GM18520 (cell line): ENCODE measurements around the gene ME1.
"Not testable (repeated sequence)": the region's sequence is repeated elsewhere in the genome, so short reads cannot be mapped to it uniquely, and the experiment has no call there.

Experiments used
- ATAC-seq: cut with Tn5 transposase; IDR thresholded peaks from one replicate; pipeline ENCODE4 v1.9.1; 2021; ENCODE audit not compliant: unreplicated experiment

Gene ME1

DNA sequence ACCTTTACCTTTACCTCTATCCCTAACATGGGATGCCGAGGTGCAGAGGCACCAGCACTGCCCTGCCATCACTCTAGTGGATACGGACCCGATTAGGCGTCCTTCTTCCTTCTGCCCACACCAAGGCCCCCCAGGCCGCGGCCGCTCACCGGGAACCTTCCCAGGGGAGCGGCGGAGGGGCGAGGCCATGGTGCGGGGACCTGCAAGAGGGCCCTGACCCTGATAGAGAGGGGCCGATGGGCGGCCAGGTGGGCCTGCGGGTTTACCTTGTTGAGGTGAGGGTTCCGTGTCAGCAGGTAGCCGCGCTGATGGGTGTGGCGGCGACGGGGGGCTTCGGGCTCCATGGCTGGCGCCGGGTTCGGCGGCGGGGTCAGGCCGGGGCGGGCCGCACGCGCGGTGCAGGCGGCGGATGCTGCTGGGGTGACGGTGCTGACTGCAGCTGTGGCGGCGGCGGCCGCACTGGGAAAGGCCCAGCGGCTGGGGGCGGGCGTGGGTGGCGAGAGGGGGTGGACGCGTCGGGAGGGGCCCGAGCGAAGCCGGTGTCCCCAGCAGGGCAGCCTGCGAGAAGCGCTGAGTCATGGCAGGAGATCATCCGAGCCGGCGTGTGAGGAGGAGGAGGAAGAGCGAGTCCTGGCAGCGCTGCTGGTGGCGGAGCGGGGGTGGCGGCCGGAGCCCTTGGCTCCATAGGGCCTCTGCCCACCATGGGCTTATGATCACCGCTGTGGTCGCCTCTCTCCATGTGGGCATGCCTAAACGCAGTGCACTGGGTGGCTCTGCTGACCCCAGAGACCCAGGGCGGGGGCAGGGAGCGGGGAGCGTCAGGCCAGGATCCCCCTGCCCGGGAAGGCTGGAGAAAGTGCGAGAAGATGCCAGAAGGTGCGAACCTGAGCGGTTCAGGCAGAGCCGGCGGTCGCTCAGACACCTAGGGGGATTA lies at the start of gene ME1:
TSS of gene ME1 (minus strand) at position 441 of the 934 bp plus-strand sequence. CDS start at position 344, 97 bp downstream.
- ATAC-seq = peak; percentile 54

DNA sequence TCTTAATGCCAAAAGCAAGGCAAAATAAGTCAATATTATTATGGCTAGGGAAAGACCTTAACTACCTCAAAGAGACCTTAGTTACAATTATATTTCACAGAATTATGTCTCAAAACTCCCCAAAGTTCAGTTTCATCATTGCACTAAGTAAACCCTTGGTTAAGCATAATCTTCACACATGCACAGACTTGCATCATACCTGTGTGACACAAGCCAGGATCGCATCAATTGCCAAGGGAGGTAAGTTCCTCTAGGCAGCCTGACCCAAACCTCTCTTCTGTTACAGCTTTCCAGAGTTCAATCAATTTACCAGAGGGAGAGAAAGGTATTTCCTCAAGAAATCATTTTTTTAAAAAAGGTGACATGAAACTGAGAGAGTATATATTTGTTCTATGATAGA lies 49.6 kb upstream of the ME1 start:
- no peak for ATAC-seq

DNA sequence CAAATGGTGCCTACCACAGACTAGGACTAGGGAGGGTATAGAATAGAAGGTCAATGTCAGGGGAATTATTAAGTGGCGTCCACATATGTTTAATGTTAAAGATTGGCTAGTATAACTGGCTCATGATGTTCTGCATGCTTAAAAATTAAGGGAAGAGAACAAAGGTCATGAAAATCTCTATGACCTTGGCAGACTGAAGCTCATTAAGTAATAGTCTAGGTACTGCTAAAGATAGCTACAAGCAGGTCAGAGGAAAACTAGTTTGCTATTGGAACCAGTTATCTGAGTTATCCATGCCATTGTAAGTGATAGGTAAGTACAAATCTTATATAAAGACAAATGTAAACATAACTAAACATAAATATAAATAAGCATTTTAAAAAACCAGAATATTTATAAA lies 48.5 kb upstream of the ME1 start:
- no peak for ATAC-seq

DNA sequence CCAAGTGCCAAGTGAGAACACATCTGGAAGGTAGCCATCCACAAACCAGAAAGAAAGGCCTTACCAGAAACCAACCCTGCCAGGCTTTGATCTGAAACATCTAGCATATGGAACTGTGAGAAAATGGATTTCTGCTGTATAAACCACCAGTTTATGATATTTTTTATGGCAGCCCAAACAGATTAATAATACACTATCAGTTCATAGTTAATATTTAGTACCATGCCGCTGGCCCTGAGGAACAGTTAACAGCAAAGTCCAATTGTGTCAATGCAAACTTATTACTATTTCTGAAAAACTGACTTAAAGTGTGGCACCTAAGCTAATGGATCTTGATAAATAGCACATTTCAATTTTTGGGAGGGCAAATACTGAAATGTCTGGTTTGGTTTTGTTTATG lies 46.1 kb upstream of the ME1 start:
- ATAC-seq = no peak

DNA sequence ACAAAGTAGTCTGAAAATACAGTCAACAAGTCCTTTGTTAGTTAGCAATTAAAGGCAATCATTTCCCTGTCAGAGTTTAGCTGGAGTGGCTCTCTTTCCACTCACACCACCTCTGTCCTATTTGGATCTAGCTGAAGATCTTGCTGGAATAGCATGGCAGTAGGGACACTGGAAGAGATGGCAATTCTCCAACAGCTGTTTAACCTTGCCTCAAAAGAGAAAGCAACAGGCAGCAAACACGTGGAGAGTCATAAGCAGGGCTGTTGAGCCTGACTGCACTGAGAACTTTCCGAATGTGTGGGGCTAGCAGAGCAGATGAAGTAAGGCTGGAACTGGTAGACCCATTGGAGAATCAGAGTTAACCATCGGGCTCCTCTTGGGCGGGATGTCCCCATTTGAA lies 43.5 kb upstream of the ME1 start:
- ATAC-seq = no peak

DNA sequence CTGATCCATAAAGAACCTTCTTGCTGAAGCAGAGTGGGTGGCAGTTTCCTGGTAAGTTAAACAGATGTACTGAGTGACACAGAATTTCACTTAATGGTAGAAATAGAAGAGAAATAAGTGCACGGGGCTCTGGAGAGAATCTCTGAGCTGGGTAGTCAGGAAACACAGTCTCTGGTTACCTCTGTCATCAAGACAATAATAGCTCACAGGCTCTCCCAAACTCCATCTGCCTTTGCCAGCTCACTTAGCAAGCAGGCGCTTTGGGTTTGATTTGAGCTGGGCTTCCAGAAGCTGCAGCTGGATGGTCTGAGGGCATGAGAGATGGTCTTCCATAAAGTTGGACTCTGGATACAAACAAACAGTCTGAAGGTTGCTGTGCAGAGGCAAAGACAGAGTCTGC lies 41.9 kb upstream of the ME1 start:
- ATAC-seq = no peak

DNA sequence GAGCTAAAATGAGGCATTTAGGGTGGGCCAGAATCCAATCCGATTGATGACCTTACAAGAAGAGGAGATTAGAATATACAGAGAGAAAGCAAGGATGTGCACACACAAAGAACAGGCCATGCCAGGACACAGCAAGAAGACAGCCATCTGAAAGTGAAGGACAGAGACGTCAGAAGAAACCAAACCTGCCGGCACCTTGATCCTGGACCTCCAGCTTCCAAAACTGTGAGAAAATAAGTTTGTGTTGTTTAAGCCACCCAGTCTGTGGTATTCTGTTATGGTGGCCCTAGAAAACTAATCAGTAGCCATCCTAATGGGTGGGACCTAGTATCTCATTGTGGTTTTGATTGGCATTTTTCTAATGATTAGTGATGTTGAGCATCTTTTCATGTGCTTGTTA lies 39.7 kb upstream of the ME1 start:
- ATAC-seq = no peak

DNA sequence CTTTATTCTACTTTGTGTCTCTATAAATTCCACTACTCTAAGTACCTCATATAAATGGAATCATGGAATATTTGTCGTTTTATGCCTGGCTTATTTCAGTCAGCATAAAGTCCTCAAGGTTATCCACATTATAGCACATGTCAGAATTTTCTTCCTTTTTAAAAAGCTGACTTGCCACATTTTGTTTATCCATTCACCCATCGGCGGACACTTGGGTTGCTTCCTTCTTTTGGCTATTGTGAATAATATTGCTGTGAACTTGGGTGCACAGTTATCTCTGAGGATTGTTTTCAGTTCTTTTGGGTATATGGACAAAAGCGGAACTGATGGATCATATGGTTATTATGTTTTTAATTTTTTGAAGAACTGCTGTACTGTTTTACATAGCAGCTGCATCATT lies 39.1 kb upstream of the ME1 start:
- ATAC-seq = no peak

DNA sequence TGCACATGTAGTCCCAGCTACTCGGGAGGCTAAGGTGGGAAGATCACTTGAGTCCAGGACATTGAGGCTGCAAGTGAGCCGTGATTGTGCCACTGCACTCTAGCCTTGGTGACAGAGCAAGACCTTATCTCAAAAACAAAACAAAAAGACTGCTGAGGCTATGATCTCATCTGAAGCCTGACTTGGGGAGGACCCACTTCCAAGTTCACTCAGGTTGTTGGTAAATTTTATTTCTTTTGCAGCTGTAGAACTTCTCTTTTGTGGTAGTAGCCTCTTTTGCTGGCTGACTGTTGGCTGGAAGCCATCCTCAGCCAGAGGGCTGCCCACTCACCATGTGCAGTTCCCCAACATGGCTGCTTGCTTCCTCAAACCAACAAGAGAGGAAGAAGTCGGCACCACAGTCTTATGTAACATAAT lies 36.8 kb upstream of the ME1 start:
- ATAC-seq = no peak

DNA sequence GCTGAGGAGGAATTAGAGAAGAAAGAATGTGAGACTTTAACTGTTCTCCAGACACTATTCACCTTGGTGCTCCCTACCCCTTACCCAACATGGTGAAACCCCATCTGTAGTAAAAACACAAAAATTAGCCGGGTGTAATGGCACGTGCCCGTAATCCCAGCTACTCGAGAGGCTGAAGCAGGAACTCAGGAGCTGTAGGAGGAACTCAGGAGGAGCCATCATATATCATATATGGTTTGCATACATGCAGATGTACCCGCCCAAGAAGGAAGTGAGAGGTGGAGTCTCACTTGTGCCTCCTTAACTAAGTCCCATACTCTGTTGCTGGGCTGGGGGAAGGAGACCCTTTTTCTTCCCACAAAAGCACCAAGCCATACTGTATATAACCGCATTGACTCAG lies 35.5 kb upstream of the ME1 start:
- ATAC-seq = no peak

DNA sequence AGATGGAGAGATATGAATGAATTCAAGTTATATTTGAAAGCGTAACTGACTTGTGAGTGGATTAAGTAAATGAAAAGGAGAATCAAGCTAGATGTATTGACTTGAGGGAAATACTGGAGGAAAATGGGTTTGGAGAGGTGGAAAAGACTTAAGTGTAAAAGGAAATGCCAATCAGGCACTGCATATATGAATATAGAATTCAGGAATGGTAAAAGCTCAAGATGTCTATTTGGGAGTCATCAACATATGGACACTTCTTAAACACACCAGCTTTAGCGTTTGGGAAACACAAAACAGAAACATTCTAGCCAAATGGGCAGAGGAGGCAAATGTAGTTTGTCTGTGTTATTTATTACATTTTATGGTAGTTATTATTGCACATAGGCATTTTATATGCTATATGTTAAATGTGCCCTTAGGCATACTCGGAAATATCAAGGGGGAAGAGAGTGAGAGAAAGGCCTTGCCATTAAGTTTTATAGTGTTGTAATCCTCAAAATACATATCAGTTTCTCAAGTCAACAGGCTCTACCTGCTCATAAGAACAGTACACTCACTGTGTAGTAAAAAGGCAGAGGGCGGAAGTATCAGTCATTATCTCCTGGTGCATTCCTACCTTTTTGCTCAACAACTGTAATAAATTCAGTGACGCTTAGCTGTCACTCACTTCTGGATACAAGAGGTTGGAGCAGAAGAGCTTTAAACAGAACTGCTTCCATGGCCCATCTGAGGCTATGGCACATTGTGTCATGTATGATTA lies 33.7 kb upstream of the ME1 start:
- ATAC-seq = no peak

DNA sequence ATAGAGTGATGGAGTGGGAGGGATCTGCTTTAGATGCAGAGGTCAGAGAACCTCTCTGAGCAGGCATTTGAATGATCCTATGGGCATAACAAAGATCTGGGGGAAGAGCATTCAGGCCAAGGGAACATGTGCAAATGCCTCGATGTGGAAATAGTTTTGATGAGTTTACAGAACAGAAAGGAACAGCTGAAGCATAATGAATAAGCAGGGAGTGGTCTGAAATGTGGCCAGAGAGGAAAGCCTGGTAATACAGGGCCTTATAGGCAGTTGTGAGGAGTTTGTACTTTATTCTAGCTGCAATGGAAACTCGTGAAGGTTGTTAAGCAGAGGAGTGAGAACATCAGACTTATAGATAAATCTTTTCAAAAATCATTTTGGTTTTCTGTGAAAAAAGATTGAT lies 33.0 kb upstream of the ME1 start:
- ATAC-seq = no peak

DNA sequence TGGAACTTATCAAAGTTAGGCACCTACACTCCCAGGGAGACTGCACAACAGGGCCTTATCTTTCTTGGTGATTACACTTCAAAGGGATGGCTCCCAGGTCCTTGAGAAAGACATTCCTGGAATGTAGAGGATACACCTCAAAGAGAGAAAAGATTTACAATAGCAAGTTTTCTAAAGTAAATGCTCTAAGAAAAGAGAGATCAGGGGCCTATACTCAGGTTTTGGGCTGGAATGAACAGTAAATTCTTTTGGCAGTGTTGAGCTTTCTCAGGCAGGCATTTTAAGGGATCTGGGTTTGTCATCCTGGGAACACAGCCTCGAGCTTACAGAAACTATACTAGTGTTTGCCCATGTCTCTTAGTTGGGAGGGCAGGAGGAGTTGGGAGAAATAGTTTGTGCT lies 31.7 kb upstream of the ME1 start:
- ATAC-seq = no peak

DNA sequence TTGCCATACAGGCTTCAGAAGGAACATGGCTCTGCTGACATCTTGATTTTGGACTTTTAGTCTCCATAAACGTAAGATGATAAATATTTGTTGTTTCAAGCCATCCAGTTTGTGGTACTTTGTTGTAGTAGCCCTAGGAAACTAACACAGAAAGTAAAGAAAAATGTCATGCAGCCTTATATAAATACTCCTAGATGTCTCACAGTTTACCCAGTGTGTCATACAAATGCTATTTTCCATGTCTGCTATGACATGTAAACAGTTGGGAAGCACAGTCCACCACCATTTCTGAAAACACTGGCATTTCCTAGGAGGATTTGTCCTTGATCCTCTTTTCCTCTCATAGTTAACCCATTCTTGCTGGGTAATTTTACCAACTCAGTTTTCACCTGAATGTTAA lies 30.6 kb upstream of the ME1 start:
- no peak for ATAC-seq

DNA sequence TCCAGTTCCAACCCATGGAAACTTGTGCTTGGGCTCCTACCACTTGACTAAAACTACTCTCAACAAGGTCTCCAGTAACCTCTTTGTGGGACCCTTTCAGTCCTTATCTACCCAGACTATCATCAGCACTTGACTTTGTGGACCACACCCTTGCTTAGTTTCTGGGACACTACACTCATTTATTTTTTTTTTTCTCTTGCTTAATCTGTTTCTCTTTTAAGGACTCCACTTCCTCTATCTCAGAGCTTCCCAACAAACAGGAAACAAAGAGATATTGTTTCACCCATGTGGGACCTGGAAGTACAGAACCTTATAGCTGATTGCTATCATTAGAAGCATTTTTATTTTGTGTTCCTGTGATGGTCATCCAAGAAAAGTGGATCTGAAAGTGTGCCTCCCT lies 28.8 kb upstream of the ME1 start:
- ATAC-seq = no peak

DNA sequence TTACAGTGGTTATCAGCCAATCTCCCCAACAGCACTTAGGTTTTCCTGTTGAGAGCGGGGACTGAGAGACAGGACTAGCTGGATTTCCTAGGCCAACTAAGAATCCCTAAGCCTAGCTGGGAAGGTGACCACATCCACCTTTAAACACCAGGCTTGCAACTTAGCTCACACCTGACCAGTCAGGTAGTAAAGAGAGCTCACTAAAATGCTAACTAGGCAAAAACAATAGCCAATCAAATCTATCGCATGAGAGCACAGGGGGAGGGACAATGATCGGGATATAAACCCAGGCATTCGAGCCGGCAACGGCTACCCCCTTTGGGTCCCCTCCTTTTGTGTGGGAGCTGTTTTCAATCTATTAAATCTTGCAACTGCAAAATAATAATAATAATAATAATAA lies 19.2 kb upstream of the ME1 start:
- ATAC-seq = not testable (repeated sequence)

DNA sequence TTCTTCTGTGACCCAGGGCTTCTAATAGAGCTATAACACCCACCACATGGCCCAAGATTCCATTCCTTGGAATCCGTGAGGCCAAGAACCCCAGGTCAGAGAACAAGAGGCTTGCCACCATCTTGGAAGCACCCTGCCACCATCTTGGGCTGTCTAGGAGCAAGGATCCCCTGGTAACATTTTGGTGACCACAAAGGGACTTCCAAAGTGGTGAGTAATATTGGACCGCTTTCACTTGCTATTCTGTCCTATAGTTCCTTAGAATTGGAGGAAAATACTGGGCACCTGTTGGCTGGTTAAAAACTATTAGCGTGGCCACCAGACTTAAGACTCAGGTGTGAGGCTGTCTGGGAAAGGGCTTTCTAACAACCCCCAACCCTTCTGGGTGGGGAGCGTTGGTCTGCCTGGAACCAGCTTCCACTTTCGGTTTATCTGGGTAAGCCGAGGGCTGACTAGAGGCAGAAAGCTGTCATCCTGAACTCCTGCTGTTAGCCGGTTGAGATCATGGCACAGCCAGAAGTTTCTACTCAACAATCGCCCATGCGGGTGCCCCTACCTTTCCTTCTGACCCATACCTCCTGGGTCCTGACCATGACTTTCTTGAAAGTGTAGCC lies 13.3 kb upstream of the ME1 start:
- not testable (repeated sequence) for ATAC-seq

DNA sequence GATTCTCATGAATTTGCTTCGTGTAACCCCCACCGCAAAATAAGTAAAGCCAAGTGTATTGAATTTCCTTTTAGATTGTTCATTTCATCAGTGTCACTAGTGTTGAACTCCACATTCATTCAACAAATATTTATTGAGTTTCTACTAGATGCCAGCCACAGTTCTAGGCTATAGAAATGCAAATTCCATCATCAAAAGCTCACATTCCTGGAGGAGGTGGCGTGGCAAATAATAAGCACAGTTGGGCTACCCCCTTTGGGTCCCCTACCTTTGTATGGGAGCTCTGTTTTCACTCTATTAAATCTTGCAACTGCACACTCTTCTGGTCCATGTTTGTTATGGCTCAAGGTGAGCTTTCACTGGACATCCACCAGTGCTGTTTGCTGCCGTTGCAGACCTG lies 12.7 kb upstream of the ME1 start:
- no peak for ATAC-seq

DNA sequence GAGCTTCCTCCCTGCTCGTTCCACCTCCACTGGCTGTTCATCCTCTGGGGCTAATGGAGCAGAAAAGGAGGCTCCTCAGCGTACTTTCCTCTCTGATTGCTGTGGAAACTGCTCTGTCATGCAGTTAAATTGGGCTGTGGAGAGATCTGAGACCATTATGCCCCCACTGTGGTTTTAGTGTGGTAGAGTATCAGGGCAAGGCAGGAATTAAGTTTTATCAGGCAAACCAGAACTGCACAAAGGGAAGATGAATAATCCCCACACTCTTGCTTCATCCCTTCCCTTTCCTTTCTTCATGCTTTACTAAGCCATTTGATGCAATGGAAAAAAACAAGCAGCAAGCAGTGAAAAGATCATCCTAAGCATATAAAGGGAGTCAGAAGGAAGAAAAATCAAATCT lies 11.9 kb upstream of the ME1 start:
- ATAC-seq = no peak

DNA sequence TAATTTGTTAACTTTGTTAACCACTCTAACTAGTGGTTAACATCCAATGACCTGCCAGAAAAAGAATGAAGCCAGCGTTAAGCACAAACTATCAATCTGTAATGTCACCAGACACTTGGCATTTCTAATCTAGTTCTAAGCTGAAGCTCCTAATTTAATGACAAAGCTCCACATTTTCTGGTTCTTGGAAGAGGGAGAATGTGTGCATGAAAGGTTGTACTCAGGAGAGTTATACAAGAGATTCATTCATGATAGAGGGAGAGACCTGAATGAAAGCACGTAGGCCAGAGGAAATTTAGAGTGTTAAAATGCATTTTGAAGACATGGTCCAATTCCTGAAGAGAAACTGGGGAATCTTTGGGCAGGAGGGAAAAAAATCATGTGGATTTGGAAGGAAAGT lies 8.3 kb upstream of the ME1 start:
- ATAC-seq = no peak

DNA sequence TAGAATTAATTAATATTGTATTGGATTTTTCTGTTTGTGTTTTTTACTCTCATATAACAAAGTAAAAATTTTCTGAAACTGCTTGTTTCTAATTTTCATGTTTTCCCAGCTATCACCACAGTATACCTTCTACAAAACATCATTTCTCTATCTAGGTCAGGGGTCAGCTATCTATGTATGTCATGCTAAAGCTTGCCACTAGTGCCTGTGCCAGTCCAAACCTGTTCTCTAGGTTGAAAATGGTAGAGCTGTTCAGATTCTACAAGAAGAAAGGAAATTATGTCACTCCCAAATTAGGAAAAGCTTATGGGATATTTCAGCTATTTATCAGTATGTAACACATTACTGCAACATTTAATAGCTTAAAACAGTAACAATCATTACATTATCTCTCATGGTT lies 5.8 kb upstream of the ME1 start:
- no peak for ATAC-seq

DNA sequence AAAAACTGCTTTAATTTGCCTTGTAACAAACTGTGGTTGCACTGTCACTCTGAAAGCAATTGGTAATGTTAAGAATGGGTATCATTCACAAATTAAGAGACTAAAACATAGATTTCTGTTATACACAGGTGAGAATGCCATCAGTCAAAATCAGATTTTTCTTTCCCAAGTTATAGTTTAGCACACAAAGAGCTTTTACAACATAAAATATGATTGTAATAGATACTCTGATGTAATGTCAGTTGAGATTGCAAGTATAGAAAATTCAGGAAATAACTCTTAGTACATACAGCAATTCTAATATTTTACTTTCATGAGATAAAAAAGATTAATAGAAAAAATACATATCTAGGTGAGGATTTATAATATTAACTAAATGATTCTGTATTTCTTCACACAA lies 2.3 kb upstream of the ME1 start:
- no peak for ATAC-seq
